ENCODE measurements around the gene MPP1. TPM values are rescaled to one million over a fixed set of nuclear protein-coding genes. Genes with fewer than 3 reads are reported as not detected.

MPP1 gene
- total and polyA plus RNA-seq, 8 donors = 15.8 to 80.3 (median 24.5) TPM

DNA sequence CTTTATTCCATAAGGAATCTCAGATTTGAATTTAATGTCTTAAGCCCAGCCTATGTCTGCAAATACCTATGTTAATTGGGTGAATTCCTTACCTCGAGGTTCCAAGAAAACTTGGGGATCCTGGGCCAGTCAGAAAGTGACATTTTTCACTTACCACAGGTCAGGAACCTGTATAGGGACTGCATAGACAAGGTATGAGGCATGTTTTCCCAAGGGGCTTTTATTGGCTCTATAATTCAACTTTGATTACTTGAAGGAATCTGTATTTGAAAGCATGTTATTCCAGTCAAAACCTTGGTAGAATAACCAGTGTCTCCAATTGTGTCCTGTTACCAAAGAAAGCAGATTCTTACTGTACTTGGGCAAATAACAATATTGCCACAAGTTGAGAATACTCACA lies 8.5 kb upstream of the MPP1 start:
- Histone ChIP-seq H3K4me3 (no peak overlapping the region), H3K4me1 (no peaks in the 10 kb centered on the region), H3K27me3 (no peaks in the 10 kb centered on the region), H3K27ac (no peak overlapping the region), H3K36me3 (no peaks in the 10 kb centered on the region), H3K9me3 (no peaks in the 10 kb centered on the region)
- TF ChIP-seq, protein P1, sequence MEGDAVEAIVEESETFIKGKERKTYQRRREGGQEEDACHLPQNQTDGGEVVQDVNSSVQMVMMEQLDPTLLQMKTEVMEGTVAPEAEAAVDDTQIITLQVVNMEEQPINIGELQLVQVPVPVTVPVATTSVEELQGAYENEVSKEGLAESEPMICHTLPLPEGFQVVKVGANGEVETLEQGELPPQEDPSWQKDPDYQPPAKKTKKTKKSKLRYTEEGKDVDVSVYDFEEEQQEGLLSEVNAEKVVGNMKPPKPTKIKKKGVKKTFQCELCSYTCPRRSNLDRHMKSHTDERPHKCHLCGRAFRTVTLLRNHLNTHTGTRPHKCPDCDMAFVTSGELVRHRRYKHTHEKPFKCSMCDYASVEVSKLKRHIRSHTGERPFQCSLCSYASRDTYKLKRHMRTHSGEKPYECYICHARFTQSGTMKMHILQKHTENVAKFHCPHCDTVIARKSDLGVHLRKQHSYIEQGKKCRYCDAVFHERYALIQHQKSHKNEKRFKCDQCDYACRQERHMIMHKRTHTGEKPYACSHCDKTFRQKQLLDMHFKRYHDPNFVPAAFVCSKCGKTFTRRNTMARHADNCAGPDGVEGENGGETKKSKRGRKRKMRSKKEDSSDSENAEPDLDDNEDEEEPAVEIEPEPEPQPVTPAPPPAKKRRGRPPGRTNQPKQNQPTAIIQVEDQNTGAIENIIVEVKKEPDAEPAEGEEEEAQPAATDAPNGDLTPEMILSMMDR (IDR thresholded peaks at IDR 0.05) = no peak
- no peak for FAIRE-seq
- intact Hi-C loops (cut with DNase I) = no loop called here
- WGBS, 2 donors = 15 to 47% methylated on average over 1 of the region's 1 CpG
- ATAC-seq = no peak
- DNase-seq = no peak

DNA sequence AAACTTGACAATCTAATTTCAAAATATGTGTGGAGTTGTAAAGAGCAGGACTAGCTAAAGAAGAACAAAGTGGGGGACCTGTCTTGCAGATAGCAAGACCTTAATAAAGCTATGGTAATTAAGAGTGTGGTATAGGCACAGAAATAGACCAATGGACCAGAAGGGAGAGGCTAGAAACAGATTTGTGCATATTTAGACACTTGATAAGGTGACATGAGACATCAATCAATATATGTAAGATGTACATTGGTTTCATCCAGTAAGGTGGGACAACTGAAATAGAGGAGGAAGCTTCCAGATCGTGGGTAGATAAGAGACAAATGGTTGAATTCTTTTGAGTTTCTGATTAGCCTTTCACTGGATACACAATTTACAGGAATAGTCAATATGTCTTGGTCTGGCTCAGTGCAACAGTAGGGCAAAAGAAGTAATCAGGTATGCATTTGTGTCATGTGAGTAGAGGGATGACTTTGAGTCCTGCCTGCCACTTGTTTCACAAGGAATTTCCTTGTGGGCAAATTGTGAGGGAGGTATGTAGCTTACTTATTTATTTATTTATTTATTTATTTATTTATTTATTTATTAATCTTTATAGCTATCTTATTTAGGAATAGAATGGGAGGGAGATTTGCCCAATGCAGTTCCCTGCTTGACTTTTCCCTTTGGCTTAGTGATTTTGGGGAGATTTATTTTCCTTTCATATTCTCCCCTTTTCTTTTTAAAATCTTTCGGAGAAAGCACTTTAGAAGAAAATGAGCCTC lies 7.2 kb upstream of the MPP1 start:
- H3K27ac ChIP-seq = no peak overlapping the region
- FAIRE-seq = no peak
- no peak for DNase-seq
- TF ChIP-seq, protein P1 (IDR thresholded peaks at IDR 0.05) = no peak
- no peaks in the 10 kb centered on the region for H3K27me3 ChIP-seq
- 68 to 72% methylated on average over 2 of the region's 2 CpGs for WGBS, 2 donors
- intact Hi-C loops (cut with DNase I) = no loop called here
- no peaks in the 10 kb centered on the region for H3K4me1 ChIP-seq
- ATAC-seq = no peak
- no peak overlapping the region for H3K4me3 ChIP-seq
- H3K9me3 ChIP-seq = no peaks in the 10 kb centered on the region
- no peaks in the 10 kb centered on the region for H3K36me3 ChIP-seq

DNA sequence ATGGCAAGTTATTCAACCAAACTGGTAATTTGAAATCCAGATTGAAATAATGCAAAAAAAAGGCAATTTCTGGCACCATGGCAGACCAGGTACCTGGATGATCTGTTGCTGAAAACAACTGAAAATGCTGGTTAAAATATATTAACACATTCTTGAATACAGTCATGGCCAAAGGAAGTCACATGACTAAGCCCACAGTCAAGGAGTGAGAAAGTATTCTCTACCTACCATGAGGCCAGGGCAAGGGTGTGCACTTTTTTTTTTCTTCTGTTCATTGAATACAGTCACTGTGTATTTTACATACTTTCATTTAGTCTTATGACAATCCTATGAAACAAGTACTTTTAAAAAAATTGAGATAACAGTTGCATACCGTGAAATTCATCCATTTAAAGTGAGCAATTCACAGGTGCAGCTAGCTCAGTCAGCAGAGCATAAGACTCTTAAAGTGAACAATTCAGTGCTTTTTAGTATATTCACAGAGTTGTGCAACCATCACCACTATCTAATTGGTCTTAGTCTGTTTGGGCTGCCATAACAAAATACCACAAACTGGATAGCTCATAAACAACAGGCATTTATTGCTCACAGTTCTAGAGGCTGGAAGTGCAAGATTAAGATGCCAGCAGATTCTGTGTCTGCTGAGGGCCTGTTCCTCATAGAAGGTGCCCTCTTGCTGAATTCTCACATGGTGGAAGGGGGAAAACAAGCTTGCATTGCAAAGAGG lies 4.8 kb upstream of the MPP1 start:
- H3K4me3 ChIP-seq = no peak overlapping the region
- FAIRE-seq (no peak), ATAC-seq (no peak), DNase-seq (no peak)
- no peak overlapping the region for H3K27ac ChIP-seq
- 66 to 81% methylated on average over 1 of the region's 1 CpG for WGBS, 2 donors
- TF ChIP-seq, protein P1 (IDR thresholded peaks at IDR 0.05) = no peak
- no peaks in the 10 kb centered on the region for H3K27me3 ChIP-seq
- H3K4me1 ChIP-seq = no peaks in the 10 kb centered on the region
- no peaks in the 10 kb centered on the region for H3K9me3 ChIP-seq
- intact Hi-C loops (cut with DNase I) = no loop called here
- no peaks in the 10 kb centered on the region for H3K36me3 ChIP-seq

DNA sequence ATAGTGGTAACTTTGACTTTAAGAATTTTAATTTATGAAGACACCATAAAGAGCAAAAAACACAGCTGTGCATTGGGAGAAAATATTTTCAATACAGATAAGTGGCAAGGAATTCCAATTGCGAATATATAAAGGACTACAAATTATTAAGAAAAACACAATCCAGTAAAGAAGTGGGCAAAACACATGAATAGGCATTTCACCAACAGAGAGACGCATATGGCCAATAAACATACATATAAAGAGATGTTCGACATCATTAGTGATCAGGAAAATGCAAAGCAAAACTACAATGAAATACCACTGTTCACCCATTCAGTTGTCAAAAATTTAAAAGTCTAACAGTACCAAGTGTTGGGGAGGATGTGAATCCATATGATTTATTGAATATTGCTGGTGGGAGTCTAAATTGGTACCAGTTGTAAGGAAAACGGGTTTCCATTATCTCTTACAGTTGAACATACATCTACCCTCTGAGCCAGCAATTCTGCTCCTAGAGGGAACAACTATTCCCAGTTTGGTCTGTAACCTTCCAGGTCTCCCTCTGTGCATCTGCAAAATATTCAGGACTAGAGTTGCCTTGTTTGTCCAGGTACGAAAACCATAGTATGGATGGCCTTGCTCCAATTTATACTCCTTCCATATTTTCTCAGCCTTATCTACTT lies 1.7 kb upstream of the MPP1 start:
- H3K4me1 ChIP-seq = no peaks in the 10 kb centered on the region
- no peak for ATAC-seq
- WGBS, 2 donors = 73 to 88% methylated on average over 5 of the region's 5 CpGs
- DNase-seq = no peak
- no peak for FAIRE-seq
- H3K27ac ChIP-seq = no peak overlapping the region
- H3K27me3 ChIP-seq = no peaks in the 10 kb centered on the region
- no peak overlapping the region for H3K4me3 ChIP-seq
- no peaks in the 10 kb centered on the region for H3K36me3 ChIP-seq
- TF ChIP-seq, protein P1 (IDR thresholded peaks at IDR 0.05) = no peak
- no peaks in the 10 kb centered on the region for H3K9me3 ChIP-seq
- intact Hi-C loops (cut with DNase I) = no loop called here

Data from pancreas (tissue), 10 donors.